K562 (cell line): ENCODE data around the gene ERAP2. TPM values are rescaled to one million over a fixed set of nuclear protein-coding genes. Genes with fewer than 3 reads are reported as not detected.
A peak's percentile ranks its signal among the peaks of the same experiment; 100 is the strongest.

Experiments used
- ATAC-seq: fragments of 200-7000 bp; cut with Tn5 transposase; 3 replicates; pipeline ENCODE4 v1.9.1; 2020; ENCODE audit warnings: moderate library complexity
- BruUV-seq: library from RNA; stranded (reverse); fragments of 400-500 nt; replicated peaks from 2 replicates; lab custom pipeline; 2021; lab: Mats Ljungman, UMichigan
- CTCF ChIA-PET: fragments of 300-600 bp; formaldehyde crosslinking; extraction: SDS; loops from one replicate; lab custom pipeline; 2021; ENCODE audit warnings: low intra/inter-chr PET ratio; lab: Yijun Ruan, JAX
- POLR2A ChIA-PET: fragments of 300-600, 350-650 bp; sonication (Branson Sonifier 250); formaldehyde crosslinking; extraction: SDS; loops from one replicate; lab custom pipeline; 2021; ENCODE audit warnings: antibody characterized with exemption, inconsistent platforms; lab: Yijun Ruan, JAX
- DNase-seq, 4 experiments: peaks; one replicate each; pipeline versions ENCODE4 v3.0.0 to v3.0.0-alpha.2; 2011 to 2018; ENCODE audit warnings: low spot score in 3 of 4, mixed read lengths in 3 of 4; ENCODE audit errors: extremely low read depth in 1 of 4
- FAIRE-seq: peaks from 2 replicates; lab custom pipeline; 2011; peaks lifted over from hg19 to GRCh38; lab: Jason Lieb, UNC
- H2AFZ ChIP-seq: 2 replicates; pipeline ENCODE4 v1.6.0; 2011; ENCODE audit warnings: low read depth, low read length, control low read depth, inconsistent platforms
- H3K27ac ChIP-seq: fragments of 200-600 bp; 3 replicates; pipeline ENCODE4 v1.8.0; 2011; ENCODE audit warnings: low read depth, mild to moderate bottlenecking, control low read depth, inconsistent platforms, low read length, moderate library complexity, mixed read lengths; ENCODE audit errors: extremely low read depth
- H3K27me3 ChIP-seq, 2 experiments: fragments of 300-600 bp in 1 of 2; 2 replicates in 1 of 2; 3 replicates in 1 of 2; pipeline versions ENCODE4 v1.6.0 to v1.8.0; 2011; ENCODE audit warnings: inconsistent platforms in 2 of 2, low read length in 2 of 2, mild to moderate bottlenecking in 1 of 2, mixed read lengths in 1 of 2, moderate library complexity in 1 of 2; ENCODE audit not compliant: control insufficient read depth in 2 of 2, insufficient read depth in 2 of 2
- H3K36me3 ChIP-seq: fragments of 300-600 bp; 3 replicates; pipeline ENCODE4 v1.8.0; 2011; ENCODE audit warnings: mild to moderate bottlenecking, low read length, inconsistent platforms; ENCODE audit not compliant: control insufficient read depth, insufficient read depth
- H3K4me1 ChIP-seq, 2 experiments: fragments of 200-600 bp in 1 of 2; replicated peaks in 1 of 2; 2 replicates in 1 of 2; 3 replicates in 1 of 2; pipeline versions ENCODE4 v1.5.1 to v1.8.0; 2011; ENCODE audit warnings: inconsistent platforms in 2 of 2, low read length in 2 of 2, mild to moderate bottlenecking in 1 of 2, mixed read lengths in 1 of 2, moderate library complexity in 1 of 2; ENCODE audit not compliant: control insufficient read depth in 2 of 2, insufficient read depth in 2 of 2
- H3K4me2 ChIP-seq: 2 replicates; pipeline ENCODE4 v1.6.1; 2011; ENCODE audit warnings: low read length, control low read depth, inconsistent platforms, mixed read lengths; ENCODE audit not compliant: insufficient read depth
- H3K4me3 ChIP-seq: fragments of 200-600 bp; sonication (generic), shearing (Covaris generic); 2 replicates; pipeline ENCODE4 v1.5.1; 2016; ENCODE audit warnings: control low read depth, inconsistent platforms
- H3K79me2 ChIP-seq: fragments of 200-600 bp; 3 replicates; pipeline ENCODE4 v1.8.0; 2011; ENCODE audit warnings: low read length, inconsistent platforms; ENCODE audit not compliant: control insufficient read depth, insufficient read depth
- H3K9ac ChIP-seq, 2 experiments: 2 replicates each; pipeline versions ENCODE4 v1.6.0 to v1.6.1; 2011; ENCODE audit warnings: low read depth in 2 of 2, low read length in 2 of 2, control low read depth in 1 of 2, inconsistent platforms in 1 of 2, mild to moderate bottlenecking in 1 of 2, mixed read lengths in 1 of 2; ENCODE audit not compliant: insufficient read depth in 1 of 2
- H3K9me1 ChIP-seq: one replicate; pipeline ENCODE4 v1.6.0; 2011; ENCODE audit warnings: inconsistent platforms, mild to moderate bottlenecking, low read length, moderate library complexity; ENCODE audit not compliant: control insufficient read depth, insufficient read depth
- H3K9me3 ChIP-seq: replicated peaks from 2 replicates; pipeline ENCODE4 v1.5.1; 2011; ENCODE audit warnings: low read depth, low read length, inconsistent platforms; ENCODE audit not compliant: control insufficient read depth, insufficient read depth
- H4K20me1 ChIP-seq: replicated peaks from 2 replicates; pipeline ENCODE4 v1.6.1; 2011; ENCODE audit warnings: low read length, inconsistent platforms, mixed read lengths; ENCODE audit not compliant: control insufficient read depth, insufficient read depth
- ATF1 ChIP-seq, 2 experiments: fragments of 450-650 bp in 1 of 2; IDR thresholded peaks; 2 replicates each; pipeline ENCODE4 v1.6.1; 2016; ENCODE audit warnings: missing compliant biosample characterization in 1 of 2, missing genetic modification characterization in 1 of 2
- BCL6 ChIP-seq: fragments of 250-450 bp; sonication (Bioruptor Pico); IDR thresholded peaks from 2 replicates; pipeline ENCODE4 v1.4.0; 2020
- CXXC5 ChIP-seq: fragments of 250-450 bp; sonication (Bioruptor Pico); IDR thresholded peaks from 2 replicates; pipeline ENCODE4 v1.8.0; 2022; ENCODE audit warnings: inconsistent platforms, mild to moderate bottlenecking, moderate library complexity
- ELF1 ChIP-seq: fragments of 200-800 bp; sonication (Bioruptor generic); IDR thresholded peaks from 2 replicates; pipeline ENCODE4 v1.6.1; 2016; ENCODE audit warnings: missing genetic modification characterization, missing compliant biosample characterization
- FOXJ3 ChIP-seq: sonication (generic); formaldehyde crosslinking; IDR thresholded peaks from 2 replicates; pipeline ENCODE4 v1.4.0; 2020; ENCODE audit warnings: mild to moderate bottlenecking, missing genetic modification reagents
- HIVEP1 ChIP-seq: fragments of 250-450 bp; sonication (Bioruptor Pico); IDR thresholded peaks from 2 replicates; pipeline ENCODE4 v1.4.0; 2020; ENCODE audit warnings: mild to moderate bottlenecking
- KDM1A ChIP-seq, 2 experiments: fragments of 450-650 bp; IDR thresholded peaks; 2 replicates each; pipeline ENCODE4 v1.6.1; 2016; ENCODE audit warnings: mild to moderate bottlenecking in 2 of 2
- NFE2 ChIP-seq: IDR thresholded peaks from 2 replicates; pipeline ENCODE4 v1.6.1; 2014; ENCODE audit warnings: antibody characterized with exemption, low read depth
- NR2C1 ChIP-seq, 2 experiments: fragments of 450-650 bp; IDR thresholded peaks; 2 replicates each; pipeline ENCODE4 v1.6.1; 2017; ENCODE audit warnings: mild to moderate bottlenecking in 2 of 2, antibody characterized with exemption in 1 of 2, inconsistent platforms in 1 of 2, missing compliant biosample characterization in 1 of 2, missing genetic modification characterization in 1 of 2
- PRMT5 ChIP-seq: sonication (generic); formaldehyde crosslinking; IDR thresholded peaks from 2 replicates; pipeline ENCODE4 v1.5.0; 2020; ENCODE audit warnings: missing genetic modification reagents
- SMC3 ChIP-seq: conservative IDR thresholded peaks from 2 replicates; pipeline ENCODE4 v1.6.1; 2011; ENCODE audit warnings: low read depth, low read length, improper control_type of control experiment; ENCODE audit not compliant: insufficient read depth
- SNAPC5 ChIP-seq: fragments of 250-450 bp; sonication (Bioruptor Pico); IDR thresholded peaks from 2 replicates; pipeline ENCODE4 v1.8.0; 2021; ENCODE audit warnings: moderate library complexity, mild to moderate bottlenecking, inconsistent platforms
- SRSF9 ChIP-seq: fragments of 200-400 bp; formaldehyde crosslinking; IDR thresholded peaks from 2 replicates; pipeline ENCODE4 v1.6.1; 2017; ENCODE audit warnings: low read depth, low read length, borderline replicate concordance
- ZBTB11 ChIP-seq, 3 experiments: fragments of 200-800 bp in 1 of 3; fragments of 250-450 bp in 1 of 3; fragments of 450-650 bp in 1 of 3; sonication (Bioruptor Pico) in 1 of 3; sonication (Bioruptor generic) in 1 of 3; formaldehyde crosslinking in 1 of 3; IDR thresholded peaks; 2 replicates each; pipeline versions ENCODE4 v1.6.1 to v1.8.0; 2016 to 2022; ENCODE audit warnings: mild to moderate bottlenecking in 2 of 3, missing genetic modification characterization in 2 of 3, missing compliant biosample characterization in 1 of 3, moderate library complexity in 1 of 3
- ZNF280A ChIP-seq: fragments of 450-650 bp; IDR thresholded peaks from 2 replicates; pipeline ENCODE4 v1.6.1; 2018; ENCODE audit warnings: mild to moderate bottlenecking, low read depth; ENCODE audit not compliant: partially characterized antibody
- ZNF354B ChIP-seq: fragments of 250-450 bp; sonication (Bioruptor Pico); IDR thresholded peaks from 2 replicates; pipeline ENCODE4 v1.4.0; 2020
- ZNF696 ChIP-seq: fragments of 250-450 bp; sonication (Bioruptor Pico); conservative IDR thresholded peaks from 2 replicates; pipeline ENCODE4 v1.4.0; 2020; ENCODE audit warnings: mild to moderate bottlenecking, moderate library complexity
- WGBS: fragments of 100-300 bp; shearing (Covaris generic); methylation state at CpG from one replicate; pipeline ENCODE4 v1.1.6; 2016; ENCODE audit warnings: low coverage, mixed read lengths; ENCODE audit not compliant: insufficient coverage; ENCODE audit errors: missing lambda C conversion rate; 5-methylcytosine and 5-hydroxymethylcytosine counted together
- in situ Hi-C: fragments of 300-500 bp; cut with MboI; formaldehyde crosslinking; loops from 4 replicates; pipeline ENCODE4 v1.15.0; 2018; ENCODE audit warnings: inconsistent platforms, mixed read lengths
- intact Hi-C: fragments of 100-400 bp; cut with micrococcal nuclease; formaldehyde crosslinking; loops from 2 replicates; pipeline ENCODE4 v1.14.2; 2022
- polyA plus RNA-seq, 8 experiments: library from polyadenylated mRNA; depleted of rRNA in 4 of 8; stranded (reverse) in 5 of 8; unstranded in 3 of 8; fragments of >200 nt; fragmentation: Nextera tagmentation in 2 of 8; fragmentation: Illumina TruSeq in 1 of 8; extraction: Ambion mirVana in 2 of 8; extraction: Trizol in 1 of 8; gene quantifications; 2 replicates each; pipeline versions ENCODE4 v1.2.1 to v1.2.3, GENCODE V29; 2011 to 2014; ENCODE audit warnings: inconsistent platforms in 1 of 8, missing spikeins in 1 of 8
- total RNA-seq, 7 experiments: library from RNA; depleted of rRNA in 6 of 7; stranded (reverse); fragments of >200 nt in 6 of 7; fragmentation: Illumina TruSeq in 2 of 7; extraction: Trizol in 2 of 7; gene quantifications; 2 replicates each; pipeline versions ENCODE4 v1.2.1 to v1.2.3, GENCODE V29; 2011 to 2021; ENCODE audit warnings: low replicate concordance in 1 of 7

ERAP2 gene
- total and polyA plus RNA-seq, 9 of the 15 experiments (the other 6 are each of a cell fraction or from before 2014, with no cell fraction given), result 0.93 to 4.0 (median 2.1) TPM

GRCh38 chr5:96885518-96886338 lies 9.4 kb downstream of the ERAP2 start:
- H4K20me1 ChIP-seq, result no peaks in the 10 kb centered on the region
- H3K27ac ChIP-seq, result no peak overlapping the region
- no peaks in the 10 kb centered on the region for H3K9me3 ChIP-seq
- no peaks in the 10 kb centered on the region for H3K9me1 ChIP-seq
- peak overlapping the region; percentile 84 for H2AFZ ChIP-seq
- ChIA-PET POLR2A (interaction anchor here (0.6 to 1.4 kb wide), 4 partner anchors 8 to 97 kb away, joined by 3 to 6 read pairs (median 4); partner anchors contain the start of gene ERAP2), CTCF (no interaction called here)
- FAIRE-seq (no peak), DNase-seq (peak in 1 of 4 experiments; percentile 25), ATAC-seq (peak; percentile 55)
- WGBS, result 14% methylated on average over 5 of the region's 5 CpGs
- in situ Hi-C loops, result no loop called here
- no peaks in the 10 kb centered on the region for H3K36me3 ChIP-seq
- H3K4me1 ChIP-seq, result peaks cover 0 to 30% of the 10 kb centered on the region in 2 experiments; a peak in 3 of 5 replicates
- H3K9ac ChIP-seq, result no peak overlapping the region
- H3K27me3 ChIP-seq, result no peaks in the 10 kb centered on the region
- peak overlapping the region; percentile 50 for H3K4me2 ChIP-seq
- no TSS peak for BruUV-seq
- intact Hi-C loops, result no loop called here
- H3K4me3 ChIP-seq, result no peak overlapping the region
- H3K79me2 ChIP-seq, result no peaks in the 10 kb centered on the region
- no peak for TF ChIP-seq SMC3
- TF ChIP-seq ZNF354B, result no peak
- no peak for TF ChIP-seq SRSF9
- TF ChIP-seq NR2C1 (IDR thresholded peaks at IDR 0.05), result no peak
- no peak for TF ChIP-seq NR2C1 (tag; IDR thresholded peaks at IDR 0.05)
- 0 out of 2 replicates have a peak, but pooled peaks have one; percentile 16 for TF ChIP-seq CXXC5 (CRISPR knock-in tag)
- TF ChIP-seq SNAPC5 (CRISPR knock-in tag), result no peak
- TF ChIP-seq FOXJ3 (CRISPR knock-in tag), result no peak
- TF ChIP-seq BCL6 (CRISPR knock-in tag), result no peak
- no peak for TF ChIP-seq ATF1 (CRISPR knock-in tag; IDR thresholded peaks at IDR 0.05)
- TF ChIP-seq ATF1 (tag; IDR thresholded peaks at IDR 0.05), result peak; percentile 41
- TF ChIP-seq ELF1, result 0 out of 2 replicates have a peak, but pooled peaks have one; percentile 34
- no peak for TF ChIP-seq ZBTB11 (CRISPR knock-in tag; IDR thresholded peaks at IDR 0.05)
- no peak for TF ChIP-seq ZNF280A
- TF ChIP-seq HIVEP1 (CRISPR knock-in tag), result no peak
- no peak for TF ChIP-seq NFE2
- TF ChIP-seq ZNF696 (CRISPR knock-in tag), result no peak
- TF ChIP-seq PRMT5 (CRISPR knock-in tag), result no peak
- TF ChIP-seq KDM1A (IDR thresholded peaks at IDR 0.05), result no peak
